GM20431 (cell line): ENCODE data around the gene PIEZO2.

Experiments
- in situ Hi-C: fragments of 300-500 bp; cut with MseI, MboI; formaldehyde crosslinking; loops from one replicate; pipeline ENCODE4 v1.15.0; 2020; ENCODE audit warnings: low sequenced_read_pairs; ENCODE audit not compliant: unreplicated experiment

The PIEZO2 gene

GRCh38 chr18:11077548-11078187 lies 71.7 kb downstream of the PIEZO2 start:
- in situ Hi-C loops = no loop called here

DNA sequence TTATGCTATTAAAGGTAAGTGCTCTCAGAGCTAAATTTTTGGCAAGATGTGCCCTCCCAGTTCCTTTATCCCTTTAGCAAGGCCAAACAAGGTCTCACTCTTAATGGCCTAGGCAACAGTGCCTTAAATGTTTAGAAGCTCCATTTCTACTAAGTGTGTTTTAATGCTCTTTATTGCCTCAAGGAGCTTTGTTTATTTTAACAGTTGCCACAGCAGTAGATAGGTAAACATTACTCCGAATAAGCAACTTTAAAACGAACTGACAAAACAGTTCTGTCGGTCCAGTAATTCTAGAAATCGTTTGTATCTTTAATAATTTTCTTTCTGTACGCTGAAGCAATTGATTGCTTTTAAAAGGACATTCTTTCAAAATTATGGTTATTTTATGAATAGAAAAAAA lies 74.5 kb downstream of the PIEZO2 start:
- in situ Hi-C loops = no loop called here

- in situ Hi-C loops = no loop called here
These were observed 75.4 kb downstream of the PIEZO2 start for GRCh38 chr18:11073971-11074370.

- in situ Hi-C loops = no loop called here
These were observed 76.7 kb downstream of the PIEZO2 start for GRCh38 chr18:11072632-11073031.

- in situ Hi-C loops = no loop called here
These were observed 78.1 kb downstream of the PIEZO2 start for GRCh38 chr18:11071300-11071699.

DNA sequence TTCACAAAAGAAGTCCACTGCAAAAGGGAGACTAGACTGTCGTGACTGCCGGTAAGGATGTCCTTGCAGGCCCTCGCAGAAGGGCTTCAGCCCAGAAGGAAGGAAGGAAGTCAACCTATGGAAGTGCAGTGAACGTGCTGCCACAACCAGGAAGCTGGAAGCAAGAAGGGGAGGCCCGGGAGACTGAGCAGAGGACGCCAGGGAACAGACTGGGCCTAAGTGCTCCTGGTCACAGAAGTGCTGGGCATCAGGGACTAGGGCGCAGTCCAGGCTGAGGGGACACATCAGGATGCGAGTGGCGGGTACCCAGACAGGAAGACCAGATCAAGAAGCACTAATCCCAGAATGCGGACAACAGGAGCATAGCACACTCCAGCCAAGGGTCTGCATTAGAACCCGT lies 78.8 kb downstream of the PIEZO2 start:
- in situ Hi-C loops = no loop called here

- in situ Hi-C loops = no loop called here
These were observed 83.3 kb downstream of the PIEZO2 start for GRCh38 chr18:11066038-11066437.

DNA sequence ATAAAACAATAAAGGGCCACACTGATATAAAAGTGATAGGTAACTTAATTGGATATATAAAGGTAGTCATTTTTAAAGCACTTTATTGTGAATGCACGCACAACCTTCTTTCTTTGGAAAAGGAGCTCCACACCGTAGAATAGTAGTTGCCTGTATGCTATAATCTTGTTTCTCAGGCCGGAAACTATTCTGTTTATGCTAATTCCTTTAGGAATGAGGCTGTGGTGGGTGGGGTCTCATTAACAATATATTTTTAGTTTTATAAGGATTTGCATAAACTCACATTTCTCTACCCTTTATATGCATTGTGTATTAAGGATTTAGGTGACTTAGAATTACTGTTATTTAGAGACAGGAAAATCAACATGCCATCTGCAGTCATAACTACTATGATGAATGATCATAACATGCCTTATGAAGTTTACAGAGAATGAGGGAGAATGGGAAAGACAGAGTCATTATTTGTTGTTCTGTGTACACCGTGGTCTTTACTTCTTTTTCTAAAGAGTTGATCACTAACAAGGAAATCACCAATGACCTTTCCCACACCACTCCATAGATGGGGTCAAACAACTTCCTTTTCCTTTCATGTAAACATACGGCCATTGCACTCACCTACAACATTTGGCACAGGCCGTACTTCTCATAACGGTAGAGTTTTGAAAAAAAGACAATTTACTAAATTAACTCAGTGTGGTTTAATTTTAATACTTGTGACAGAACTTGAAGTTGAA lies 84.5 kb downstream of the PIEZO2 start:
- in situ Hi-C loops = no loop called here

- in situ Hi-C loops = no loop called here
These were observed 85.3 kb downstream of the PIEZO2 start for GRCh38 chr18:11064106-11064505.

- in situ Hi-C loops = no loop called here
These were observed 93.6 kb downstream of the PIEZO2 start for GRCh38 chr18:11055721-11056120.

DNA sequence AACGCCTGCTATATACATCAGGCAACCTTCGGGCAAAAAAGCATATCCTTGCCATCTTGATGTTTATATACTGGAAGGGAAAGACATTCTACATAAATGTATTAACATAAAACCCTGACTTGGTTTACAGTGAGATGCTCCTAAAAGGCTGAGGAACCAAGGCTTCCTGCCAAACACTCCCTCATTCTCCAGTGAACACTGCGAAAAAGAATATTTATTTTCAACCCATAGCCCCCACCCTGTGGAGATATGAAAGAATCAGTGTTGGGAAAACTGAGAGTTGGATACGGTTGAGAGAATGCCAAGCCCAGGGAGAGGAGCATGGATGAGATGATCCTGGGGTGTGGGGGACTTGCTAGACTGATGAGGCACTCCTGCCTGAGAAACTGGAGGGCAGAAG lies 94.9 kb downstream of the PIEZO2 start:
- in situ Hi-C loops = no loop called here

DNA sequence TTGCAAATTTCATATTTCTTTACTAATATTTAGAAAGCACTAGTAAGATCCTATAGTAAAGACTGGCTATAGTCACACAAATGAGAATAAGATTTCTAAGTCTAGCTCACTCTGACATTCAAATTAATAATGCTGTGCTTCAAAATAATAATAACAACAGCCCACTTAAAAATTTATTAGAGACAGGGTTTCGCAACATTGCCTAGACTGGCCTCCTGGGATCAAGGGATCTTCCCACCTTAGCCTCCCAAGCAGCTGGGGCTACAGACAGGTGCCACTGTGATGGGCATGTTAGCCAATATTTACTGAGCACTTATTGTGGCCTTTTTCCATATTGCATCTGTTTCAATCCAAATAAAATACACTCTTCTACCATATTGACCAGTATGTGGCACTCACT lies 96.1 kb downstream of the PIEZO2 start:
- in situ Hi-C loops = no loop called here

GRCh38 chr18:11052800-11053199 lies 96.6 kb downstream of the PIEZO2 start:
- in situ Hi-C loops = no loop called here

DNA sequence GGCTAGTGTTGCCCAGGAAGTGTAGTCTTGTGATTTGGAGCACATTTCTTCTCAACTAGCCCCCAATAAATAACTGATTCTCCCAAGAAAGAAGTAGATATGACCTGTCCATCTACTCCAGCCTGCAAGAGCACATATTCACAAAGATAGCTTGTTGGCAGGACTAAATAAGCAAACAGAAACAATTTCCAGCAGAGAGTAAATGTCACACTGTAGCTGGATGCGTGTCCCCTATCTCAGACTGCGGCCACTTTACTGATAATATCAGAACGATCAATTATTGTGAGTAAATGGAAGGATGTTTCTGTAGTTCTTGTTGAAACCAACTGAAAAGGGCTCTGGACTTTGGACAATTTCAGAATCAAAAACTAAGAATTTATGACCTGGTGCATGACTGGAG lies 97.9 kb downstream of the PIEZO2 start:
- in situ Hi-C loops = no loop called here

- in situ Hi-C loops = no loop called here
These were observed 98.4 kb downstream of the PIEZO2 start for GRCh38 chr18:11050966-11051365.

DNA sequence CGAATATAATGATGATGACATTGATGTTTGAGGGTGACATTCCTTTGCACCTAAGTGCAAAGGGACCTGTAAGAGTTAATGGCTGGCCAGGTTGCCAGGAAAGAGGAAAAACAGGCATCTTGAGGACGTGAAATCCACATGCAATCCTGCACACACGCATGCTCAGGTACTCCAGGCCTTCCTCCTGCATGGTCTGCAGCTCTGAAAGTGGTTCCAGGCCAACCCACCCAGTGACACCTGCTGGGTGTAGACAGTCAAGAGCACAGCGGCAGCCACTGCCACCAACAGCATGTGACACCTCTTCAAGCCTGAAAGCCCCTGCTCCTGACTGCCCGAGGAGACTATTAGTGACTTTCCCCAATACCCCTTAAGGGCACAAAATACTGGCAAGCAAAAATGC lies 101.6 kb downstream of the PIEZO2 start:
- in situ Hi-C loops = loop anchor here (25.0 kb wide), 1 partner anchor 186 kb away; no protein-coding TSS in a partner anchor

DNA sequence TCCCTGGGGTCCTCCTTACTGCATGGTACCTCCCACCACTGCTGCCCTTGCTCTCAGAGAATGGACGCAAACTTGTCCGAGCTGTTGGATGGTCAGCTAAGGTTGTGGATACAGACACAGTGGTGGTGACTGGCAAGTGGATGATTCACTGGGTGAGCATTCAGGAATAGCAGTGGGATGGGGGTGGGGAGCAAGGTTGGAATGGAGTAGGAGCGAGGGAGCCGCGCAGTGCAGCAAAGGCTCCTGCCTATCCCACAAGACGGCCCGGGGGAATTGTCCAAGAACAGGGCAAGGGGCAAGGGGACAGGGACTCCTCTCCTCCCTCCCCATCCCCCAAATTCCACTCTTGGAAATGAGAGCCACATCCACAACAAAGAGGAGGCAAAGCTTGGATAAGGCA lies 102.2 kb downstream of the PIEZO2 start:
- in situ Hi-C loops = loop anchor here (25.0 kb wide), 1 partner anchor 185 kb away; no protein-coding TSS in a partner anchor

DNA sequence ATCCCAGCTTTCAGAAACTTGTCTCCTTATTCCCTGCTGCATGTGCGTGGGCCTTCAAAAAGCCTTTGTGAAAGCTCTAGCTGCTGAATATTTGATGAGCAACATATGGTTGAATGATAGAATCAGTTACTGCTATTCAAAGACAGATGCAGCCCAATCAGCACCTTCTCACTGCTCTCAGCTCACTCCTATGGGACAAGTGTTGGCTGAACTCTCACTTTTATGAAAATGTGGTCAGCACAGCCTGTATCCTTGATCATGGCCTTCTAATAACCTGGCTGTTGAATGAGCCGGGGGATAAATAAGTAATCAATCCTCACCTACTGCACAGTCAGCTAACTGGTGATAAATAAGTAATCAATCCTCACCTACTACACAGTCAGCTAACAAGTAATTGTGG lies 103.2 kb downstream of the PIEZO2 start:
- in situ Hi-C loops = loop anchor here (25.0 kb wide), 1 partner anchor 184 kb away; no protein-coding TSS in a partner anchor

GRCh38 chr18:11043694-11044093 lies 105.7 kb downstream of the PIEZO2 start:
- in situ Hi-C loops = loop anchor here (25.0 kb wide), 1 partner anchor 181 kb away; no protein-coding TSS in a partner anchor

DNA sequence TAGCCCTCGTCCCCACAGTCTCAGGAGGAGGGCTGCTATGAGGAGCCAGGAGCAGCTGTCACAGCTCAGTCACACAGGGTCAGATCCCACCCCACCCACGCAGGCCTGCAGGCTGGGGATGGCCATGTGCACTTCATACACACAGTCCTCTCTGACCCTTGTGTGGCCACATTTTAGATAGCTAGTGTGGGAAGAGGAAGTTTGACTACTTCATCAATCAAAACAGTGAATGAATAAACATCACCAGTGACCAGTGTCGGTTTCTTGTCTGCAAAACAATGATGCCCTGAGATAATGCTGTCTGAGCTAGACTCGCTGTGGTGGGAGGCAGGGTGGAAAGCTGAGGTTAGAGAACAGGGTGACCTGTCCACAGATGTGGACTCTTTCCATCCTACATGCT lies 107.1 kb downstream of the PIEZO2 start:
- in situ Hi-C loops = loop anchor here (25.0 kb wide), 1 partner anchor 180 kb away; no protein-coding TSS in a partner anchor

- in situ Hi-C loops = loop anchor here (25.0 kb wide), 1 partner anchor 179 kb away; no protein-coding TSS in a partner anchor
These were observed 108.3 kb downstream of the PIEZO2 start for GRCh38 chr18:11040823-11041656.
